Measurements from ENCODE around the gene SLC37A2. TPM values are rescaled to one million over a fixed set of nuclear protein-coding genes. Genes with fewer than 3 reads are reported as not detected.

Gene SLC37A2
- total RNA-seq, 1 donor from 2014 or later = 2.4 TPM

GRCh38 chr11:125090816-125091215 lies 27.7 kb downstream of the SLC37A2 start:
- no peak overlapping the region for H3K27ac ChIP-seq (replicated peaks)
- peaks cover 8% of the 10 kb centered on the region for H3K36me3 ChIP-seq
- no peak overlapping the region for H3K4me3 ChIP-seq
- no peaks in the 10 kb centered on the region for H3K9me3 ChIP-seq (replicated peaks)
- no peak for DNase-seq
- no peaks in the 10 kb centered on the region for H3K27me3 ChIP-seq (ENCODE audit: low read depth)
- intact Hi-C loops (cut with micrococcal nuclease) = no loop called here
- TF ChIP-seq, protein P1, sequence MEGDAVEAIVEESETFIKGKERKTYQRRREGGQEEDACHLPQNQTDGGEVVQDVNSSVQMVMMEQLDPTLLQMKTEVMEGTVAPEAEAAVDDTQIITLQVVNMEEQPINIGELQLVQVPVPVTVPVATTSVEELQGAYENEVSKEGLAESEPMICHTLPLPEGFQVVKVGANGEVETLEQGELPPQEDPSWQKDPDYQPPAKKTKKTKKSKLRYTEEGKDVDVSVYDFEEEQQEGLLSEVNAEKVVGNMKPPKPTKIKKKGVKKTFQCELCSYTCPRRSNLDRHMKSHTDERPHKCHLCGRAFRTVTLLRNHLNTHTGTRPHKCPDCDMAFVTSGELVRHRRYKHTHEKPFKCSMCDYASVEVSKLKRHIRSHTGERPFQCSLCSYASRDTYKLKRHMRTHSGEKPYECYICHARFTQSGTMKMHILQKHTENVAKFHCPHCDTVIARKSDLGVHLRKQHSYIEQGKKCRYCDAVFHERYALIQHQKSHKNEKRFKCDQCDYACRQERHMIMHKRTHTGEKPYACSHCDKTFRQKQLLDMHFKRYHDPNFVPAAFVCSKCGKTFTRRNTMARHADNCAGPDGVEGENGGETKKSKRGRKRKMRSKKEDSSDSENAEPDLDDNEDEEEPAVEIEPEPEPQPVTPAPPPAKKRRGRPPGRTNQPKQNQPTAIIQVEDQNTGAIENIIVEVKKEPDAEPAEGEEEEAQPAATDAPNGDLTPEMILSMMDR (IDR thresholded peaks at IDR 0.05; ENCODE audit: borderline replicate concordance) = no peak
- H3K4me1 ChIP-seq = peaks cover 9% of the 10 kb centered on the region

DNA sequence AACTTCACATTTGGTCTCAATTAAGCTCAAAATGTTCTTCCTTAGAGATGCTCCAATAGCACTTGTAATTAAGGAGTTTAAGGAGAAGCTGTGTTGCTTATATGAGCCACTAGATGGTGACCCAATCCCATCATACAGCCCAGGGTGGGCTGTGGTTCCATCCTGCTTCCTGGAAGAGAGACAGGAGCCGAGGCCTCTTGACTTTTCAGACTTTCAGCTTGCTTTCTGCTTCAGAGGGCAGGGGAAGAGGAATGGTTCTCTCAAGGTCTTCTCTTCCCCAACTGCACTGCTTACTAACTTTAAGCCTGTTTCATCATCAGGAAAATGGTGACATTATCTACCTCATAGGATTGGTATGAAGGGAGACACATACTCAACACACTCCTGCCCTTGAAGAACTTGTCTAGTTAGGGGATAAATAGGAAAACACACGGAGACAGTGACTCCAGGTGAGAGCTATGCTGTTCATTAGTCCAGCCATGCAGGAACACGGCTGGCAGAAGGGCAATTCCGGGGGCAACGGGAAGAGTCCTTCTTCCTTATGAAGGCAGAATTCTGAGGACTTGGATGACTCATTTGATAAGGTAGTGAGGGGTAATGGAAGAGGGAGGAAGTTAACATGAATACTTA lies 28.3 kb downstream of the SLC37A2 start:
- H3K9me3 ChIP-seq (replicated peaks) = no peaks in the 10 kb centered on the region
- H3K4me1 ChIP-seq = peaks cover 9% of the 10 kb centered on the region
- no peak overlapping the region for H3K27ac ChIP-seq (replicated peaks)
- TF ChIP-seq, protein P1 (IDR thresholded peaks at IDR 0.05; ENCODE audit: borderline replicate concordance) = peak; percentile 76
- DNase-seq = no peak
- intact Hi-C loops (cut with micrococcal nuclease) = no loop called here
- peaks cover 14% of the 10 kb centered on the region for H3K36me3 ChIP-seq
- H3K27me3 ChIP-seq (ENCODE audit: low read depth) = no peaks in the 10 kb centered on the region
- no peak overlapping the region for H3K4me3 ChIP-seq

DNA sequence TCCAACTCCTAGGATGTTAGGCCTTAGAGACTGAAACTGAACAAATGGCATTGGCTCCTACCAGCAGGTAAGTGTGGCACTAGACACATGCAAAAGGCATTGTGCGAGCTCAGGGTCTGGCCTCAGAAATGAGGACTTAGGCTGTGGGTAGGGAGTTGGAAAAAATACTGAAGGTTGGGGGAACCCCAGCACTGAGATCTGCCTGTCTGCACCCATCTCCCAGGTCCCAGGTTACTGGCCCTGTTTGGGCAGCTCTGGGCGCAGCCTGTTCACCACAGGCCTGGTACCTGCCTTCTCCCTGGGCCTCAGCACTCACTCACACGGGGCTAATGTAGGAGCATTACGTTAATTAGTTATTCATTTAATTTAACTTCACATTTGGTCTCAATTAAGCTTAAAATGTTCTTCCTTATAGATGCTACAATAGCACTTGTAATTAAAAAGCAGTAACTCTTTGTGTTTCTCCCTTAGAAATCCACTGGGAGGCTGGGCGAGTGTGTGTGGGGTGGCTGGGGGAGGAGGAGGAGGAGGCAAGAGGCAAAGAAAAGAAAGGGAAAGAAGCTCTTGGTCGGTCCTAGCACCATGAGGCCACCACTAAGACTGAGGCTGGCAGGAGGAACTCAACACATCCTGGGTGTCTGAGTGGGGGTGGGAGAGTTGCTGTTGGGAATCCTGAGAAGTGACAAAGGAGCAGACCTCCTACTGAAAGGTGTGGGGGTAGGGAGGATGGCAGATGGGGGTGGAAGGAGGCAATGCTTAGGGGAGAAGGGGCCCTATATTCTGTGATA lies 29.0 kb downstream of the SLC37A2 start:
- DNase-seq = no peak
- H3K36me3 ChIP-seq = peaks cover 21% of the 10 kb centered on the region
- TF ChIP-seq, protein P1 (IDR thresholded peaks at IDR 0.05; ENCODE audit: borderline replicate concordance) = no peak
- no peak overlapping the region for H3K4me3 ChIP-seq
- no peak overlapping the region for H3K27ac ChIP-seq (replicated peaks)
- peaks cover 9% of the 10 kb centered on the region for H3K4me1 ChIP-seq
- no peaks in the 10 kb centered on the region for H3K27me3 ChIP-seq (ENCODE audit: low read depth)
- intact Hi-C loops (cut with micrococcal nuclease) = no loop called here
- no peaks in the 10 kb centered on the region for H3K9me3 ChIP-seq (replicated peaks)

GRCh38 chr11:125092669-125093068 lies 29.6 kb downstream of the SLC37A2 start:
- intact Hi-C loops (cut with micrococcal nuclease) = no loop called here
- Histone ChIP-seq H3K4me1 (peaks cover 9% of the 10 kb centered on the region), H3K36me3 (peaks cover 27% of the 10 kb centered on the region), H3K9me3 (replicated peaks) (no peaks in the 10 kb centered on the region), H3K4me3 (no peak overlapping the region), H3K27me3 (ENCODE audit: low read depth) (no peaks in the 10 kb centered on the region), H3K27ac (replicated peaks) (no peak overlapping the region)
- TF ChIP-seq, protein P1 (IDR thresholded peaks at IDR 0.05; ENCODE audit: borderline replicate concordance) = no peak
- no peak for DNase-seq

GRCh38 chr11:125093502-125093901 lies 30.4 kb downstream of the SLC37A2 start:
- no peaks in the 10 kb centered on the region for H3K27me3 ChIP-seq (ENCODE audit: low read depth)
- DNase-seq = no peak
- intact Hi-C loops (cut with micrococcal nuclease) = no loop called here
- H3K36me3 ChIP-seq = peaks cover 34% of the 10 kb centered on the region
- no peak overlapping the region for H3K4me3 ChIP-seq
- H3K27ac ChIP-seq (replicated peaks) = no peak overlapping the region
- TF ChIP-seq, protein P1 (IDR thresholded peaks at IDR 0.05; ENCODE audit: borderline replicate concordance) = no peak
- H3K4me1 ChIP-seq = peaks cover 9% of the 10 kb centered on the region
- no peaks in the 10 kb centered on the region for H3K9me3 ChIP-seq (replicated peaks)
